HEK293 (cell line): ENCODE measurements around the gene CHI3L2.

Source experiments
- CTCF ChIA-PET: fragments of 350-600 bp; formaldehyde crosslinking; extraction: SDS; loops from one replicate; lab custom pipeline; 2021; ENCODE audit warnings: antibody characterized with exemption; lab: Yijun Ruan, JAX
- POLR2A ChIA-PET: fragments of 300-600 bp; formaldehyde crosslinking; extraction: SDS; loops from one replicate; lab custom pipeline; 2020; ENCODE audit warnings: antibody characterized with exemption, inconsistent platforms; lab: Yijun Ruan, JAX
- H3K27ac ChIP-seq: fragments of 200-500 bp; sonication (Bioruptor generic); 2 replicates; pipeline ENCODE4 v1.5.1; 2014; ENCODE audit warnings: low read depth, low read length, control low read depth, inconsistent platforms; ENCODE audit errors: extremely low read depth
- H3K36me3 ChIP-seq, 2 experiments: fragments of 200-500 bp in 1 of 2; sonication (Bioruptor generic) in 1 of 2; 1 replicate in 1 of 2; 2 replicates in 1 of 2; pipeline ENCODE4 v1.5.1; 2014 to 2017; ENCODE audit warnings: inconsistent platforms in 2 of 2, low read length in 2 of 2; ENCODE audit not compliant: control insufficient read depth in 2 of 2, insufficient read depth in 1 of 2
- H3K4me1 ChIP-seq: fragments of 200-500 bp; sonication (Bioruptor generic); 2 replicates; pipeline ENCODE4 v1.5.1; 2014; ENCODE audit warnings: mild to moderate bottlenecking, low read length, inconsistent platforms; ENCODE audit not compliant: control insufficient read depth, insufficient read depth
- H3K4me3 ChIP-seq: 2 replicates; pipeline ENCODE4 v1.5.1; 2011; ENCODE audit warnings: low read depth, mild to moderate bottlenecking, control low read depth, low read length, moderate library complexity
- H3K9me3 ChIP-seq: fragments of 200-500 bp; sonication (Bioruptor generic); 2 replicates; pipeline ENCODE4 v1.5.1; 2014; ENCODE audit warnings: low read depth, low read length, inconsistent platforms; ENCODE audit not compliant: control insufficient read depth, insufficient read depth
- BCL11B ChIP-seq: fragments of 450-650 bp; formaldehyde crosslinking; IDR thresholded peaks from 2 replicates; pipeline ENCODE4 v1.5.1; 2016; ENCODE audit warnings: low read depth, missing biosample characterization, missing genetic modification characterization
- IKZF3 ChIP-seq: fragments of 450-650 bp; IDR thresholded peaks from 2 replicates; pipeline ENCODE4 v1.5.0; 2018; ENCODE audit warnings: missing biosample characterization, mild to moderate bottlenecking, missing genetic modification characterization, moderate library complexity
- TRIM28 ChIP-seq: IDR thresholded peaks from 2 replicates; pipeline ENCODE4 v1.6.1; 2011; ENCODE audit warnings: low read length, control low read depth, borderline replicate concordance
- YY1 ChIP-seq: fragments of 450-650 bp; formaldehyde crosslinking; IDR thresholded peaks from 2 replicates; pipeline ENCODE4 v1.5.1; 2018; ENCODE audit warnings: missing biosample characterization, missing genetic modification characterization
- ZBTB44 ChIP-seq: fragments of 450-650 bp; IDR thresholded peaks from 2 replicates; pipeline ENCODE4 v1.5.1; 2018; ENCODE audit warnings: missing biosample characterization, mild to moderate bottlenecking, missing genetic modification characterization
- ZBTB8A ChIP-seq: fragments of 450-650 bp; formaldehyde crosslinking; IDR thresholded peaks from 2 replicates; pipeline ENCODE4 v1.5.1; 2016; ENCODE audit warnings: missing biosample characterization, missing genetic modification characterization
- ZFP41 ChIP-seq: fragments of 450-650 bp; formaldehyde crosslinking; IDR thresholded peaks from 2 replicates; pipeline ENCODE4 v1.5.1; 2016; ENCODE audit warnings: missing biosample characterization, missing genetic modification characterization, borderline replicate concordance
- ZNF121 ChIP-seq: fragments of 450-650 bp; formaldehyde crosslinking; IDR thresholded peaks from 2 replicates; pipeline ENCODE4 v1.5.1; 2016; ENCODE audit warnings: missing biosample characterization, missing genetic modification characterization
- ZNF175 ChIP-seq: fragments of 450-650 bp; formaldehyde crosslinking; IDR thresholded peaks from 2 replicates; pipeline ENCODE4 v1.5.1; 2016; ENCODE audit warnings: missing biosample characterization, missing genetic modification characterization
- ZNF184 ChIP-seq: fragments of 450-650 bp; IDR thresholded peaks from 2 replicates; pipeline ENCODE4 v1.5.1; 2018; ENCODE audit warnings: missing biosample characterization, mild to moderate bottlenecking, missing genetic modification characterization
- ZNF433 ChIP-seq: fragments of 450-650 bp; formaldehyde crosslinking; IDR thresholded peaks from 2 replicates; pipeline ENCODE4 v1.5.1; 2016; ENCODE audit warnings: missing biosample characterization, missing genetic modification characterization, low read depth
- ZNF501 ChIP-seq: fragments of 450-650 bp; formaldehyde crosslinking; IDR thresholded peaks from 2 replicates; pipeline ENCODE4 v1.5.1; 2016; ENCODE audit warnings: missing biosample characterization, missing genetic modification characterization
- ZNF518A ChIP-seq: fragments of 450-650 bp; formaldehyde crosslinking; conservative IDR thresholded peaks from 2 replicates; pipeline ENCODE4 v1.5.1; 2016; ENCODE audit warnings: low read depth, missing biosample characterization, missing genetic modification characterization
- ZNF580 ChIP-seq: fragments of 450-650 bp; formaldehyde crosslinking; IDR thresholded peaks from 2 replicates; pipeline ENCODE4 v1.5.1; 2016; ENCODE audit warnings: missing biosample characterization, missing genetic modification characterization
- ZNF692 ChIP-seq: fragments of 450-650 bp; formaldehyde crosslinking; IDR thresholded peaks from 2 replicates; pipeline ENCODE4 v1.5.1; 2016; ENCODE audit warnings: missing biosample characterization, missing genetic modification characterization
- ZNF777 ChIP-seq: fragments of 450-650 bp; formaldehyde crosslinking; IDR thresholded peaks from 2 replicates; pipeline ENCODE4 v1.5.1; 2017; ENCODE audit warnings: missing biosample characterization, missing genetic modification characterization, borderline replicate concordance
- ZNF830 ChIP-seq: fragments of 450-650 bp; IDR thresholded peaks from 2 replicates; pipeline ENCODE4 v1.5.0; 2018; ENCODE audit warnings: missing biosample characterization, missing genetic modification characterization, low read depth, mild to moderate bottlenecking, moderate library complexity
- TF ChIP-seq, protein P1 (sequence below): fragments of 450-650 bp; formaldehyde crosslinking; IDR thresholded peaks from 2 replicates; pipeline ENCODE4 v1.5.1; 2016; ENCODE audit warnings: missing biosample characterization, missing genetic modification characterization
- TF ChIP-seq, protein P2 (sequence below): sonication (generic); formaldehyde crosslinking; IDR thresholded peaks from 2 replicates; pipeline ENCODE4 v1.8.1; 2022; ENCODE audit warnings: mild to moderate bottlenecking, moderate library complexity, missing genetic modification reagents

Gene CHI3L2

GRCh38 chr1:111227434-111227833 lies at the start of gene CHI3L2:
Gene CHI3L2, plus strand, starts transcription at chr1:111227713. Its CDS starts 17 bp downstream, at chr1:111227730.
- TF ChIP-seq ZFP41, result no peak
- TF ChIP-seq ZNF433, result no peak
- TF ChIP-seq ZNF175 (tag by site-specific recombination), result no peak
- no peaks in the 10 kb centered on the region for H3K9me3 ChIP-seq
- no peaks in the 10 kb centered on the region for H3K36me3 ChIP-seq
- ChIA-PET CTCF (interaction anchor here (0.9 kb wide), 1 partner anchor 12 kb away, joined by 3 read pairs; no protein-coding TSS in a partner anchor), POLR2A (no interaction called here)
- H3K4me1 ChIP-seq, result no peaks in the 10 kb centered on the region
- no peak within 1 kb of the TSS for H3K4me3 ChIP-seq
- no peak within 1 kb of the TSS for H3K27ac ChIP-seq

DNA sequence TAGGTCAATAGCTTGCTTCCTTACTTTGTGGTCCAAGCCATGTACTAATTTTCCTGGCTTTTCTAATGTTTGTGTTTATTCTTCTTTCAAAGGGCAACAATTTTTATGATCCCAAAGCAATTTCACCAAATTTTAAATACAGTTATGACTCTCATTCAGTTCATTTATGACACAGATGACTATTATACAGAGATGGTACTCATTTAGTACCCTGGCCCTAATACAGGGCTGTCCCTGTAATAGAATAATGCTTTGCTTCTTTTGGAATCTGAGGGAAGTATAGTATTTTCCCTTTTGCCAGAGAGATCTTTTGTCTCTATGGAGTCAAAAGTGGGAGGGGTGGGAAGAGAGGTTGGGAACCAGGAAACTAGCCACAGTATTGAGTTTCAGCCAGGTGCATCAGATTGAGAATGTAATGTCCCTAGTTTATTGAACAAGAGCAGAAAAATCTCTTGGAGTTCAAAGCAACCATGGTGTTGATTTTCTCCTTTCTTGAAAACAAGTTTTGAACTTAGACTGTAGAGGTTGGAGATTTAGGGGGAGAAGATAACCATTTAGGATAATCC lies 47.5 kb upstream of the CHI3L2 start:
- peaks cover 7 to 64% of the 10 kb centered on the region in 2 experiments; a peak in 2 of 3 replicates for H3K36me3 ChIP-seq
- no peaks in the 10 kb centered on the region for H3K4me1 ChIP-seq
- POLR2A ChIA-PET, result no interaction called here
- CTCF ChIA-PET, result no interaction called here
- no peak overlapping the region for H3K4me3 ChIP-seq
- H3K9me3 ChIP-seq, result no peaks in the 10 kb centered on the region
- H3K27ac ChIP-seq, result no peak overlapping the region
- TF ChIP-seq ZNF121 (tag by site-specific recombination), result no peak
- no peak for TF ChIP-seq ZNF518A (tag by site-specific recombination)
- no peak for TF ChIP-seq ZBTB44 (tag by site-specific recombination)
- TF ChIP-seq ZBTB8A, result no peak
- no peak for TF ChIP-seq ZNF777 (tag by site-specific recombination)
- no peak for TF ChIP-seq ZNF501 (tag by site-specific recombination)
- TF ChIP-seq ZNF692 (tag by site-specific recombination), result no peak
- no peak for TF ChIP-seq IKZF3
- TF ChIP-seq, protein P1, sequence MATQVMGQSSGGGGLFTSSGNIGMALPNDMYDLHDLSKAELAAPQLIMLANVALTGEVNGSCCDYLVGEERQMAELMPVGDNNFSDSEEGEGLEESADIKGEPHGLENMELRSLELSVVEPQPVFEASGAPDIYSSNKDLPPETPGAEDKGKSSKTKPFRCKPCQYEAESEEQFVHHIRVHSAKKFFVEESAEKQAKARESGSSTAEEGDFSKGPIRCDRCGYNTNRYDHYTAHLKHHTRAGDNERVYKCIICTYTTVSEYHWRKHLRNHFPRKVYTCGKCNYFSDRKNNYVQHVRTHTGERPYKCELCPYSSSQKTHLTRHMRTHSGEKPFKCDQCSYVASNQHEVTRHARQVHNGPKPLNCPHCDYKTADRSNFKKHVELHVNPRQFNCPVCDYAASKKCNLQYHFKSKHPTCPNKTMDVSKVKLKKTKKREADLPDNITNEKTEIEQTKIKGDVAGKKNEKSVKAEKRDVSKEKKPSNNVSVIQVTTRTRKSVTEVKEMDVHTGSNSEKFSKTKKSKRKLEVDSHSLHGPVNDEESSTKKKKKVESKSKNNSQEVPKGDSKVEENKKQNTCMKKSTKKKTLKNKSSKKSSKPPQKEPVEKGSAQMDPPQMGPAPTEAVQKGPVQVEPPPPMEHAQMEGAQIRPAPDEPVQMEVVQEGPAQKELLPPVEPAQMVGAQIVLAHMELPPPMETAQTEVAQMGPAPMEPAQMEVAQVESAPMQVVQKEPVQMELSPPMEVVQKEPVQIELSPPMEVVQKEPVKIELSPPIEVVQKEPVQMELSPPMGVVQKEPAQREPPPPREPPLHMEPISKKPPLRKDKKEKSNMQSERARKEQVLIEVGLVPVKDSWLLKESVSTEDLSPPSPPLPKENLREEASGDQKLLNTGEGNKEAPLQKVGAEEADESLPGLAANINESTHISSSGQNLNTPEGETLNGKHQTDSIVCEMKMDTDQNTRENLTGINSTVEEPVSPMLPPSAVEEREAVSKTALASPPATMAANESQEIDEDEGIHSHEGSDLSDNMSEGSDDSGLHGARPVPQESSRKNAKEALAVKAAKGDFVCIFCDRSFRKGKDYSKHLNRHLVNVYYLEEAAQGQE (tag by site-specific recombination), result no peak
- TF ChIP-seq ZNF830 (tag by site-specific recombination), result no peak
- no peak for TF ChIP-seq YY1 (tag by site-specific recombination)
- TF ChIP-seq ZNF580 (tag by site-specific recombination), result no peak
- no peak for TF ChIP-seq TRIM28
- TF ChIP-seq BCL11B (tag by site-specific recombination), result no peak
- TF ChIP-seq, protein P2, sequence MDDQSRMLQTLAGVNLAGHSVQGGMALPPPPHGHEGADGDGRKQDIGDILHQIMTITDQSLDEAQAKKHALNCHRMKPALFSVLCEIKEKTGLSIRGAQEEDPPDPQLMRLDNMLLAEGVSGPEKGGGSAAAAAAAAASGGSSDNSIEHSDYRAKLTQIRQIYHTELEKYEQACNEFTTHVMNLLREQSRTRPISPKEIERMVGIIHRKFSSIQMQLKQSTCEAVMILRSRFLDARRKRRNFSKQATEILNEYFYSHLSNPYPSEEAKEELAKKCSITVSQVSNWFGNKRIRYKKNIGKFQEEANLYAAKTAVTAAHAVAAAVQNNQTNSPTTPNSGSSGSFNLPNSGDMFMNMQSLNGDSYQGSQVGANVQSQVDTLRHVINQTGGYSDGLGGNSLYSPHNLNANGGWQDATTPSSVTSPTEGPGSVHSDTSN, result no peak
- no peak for TF ChIP-seq ZNF184
